Memory B cell (primary cell): Measurements from ENCODE around the gene CNTNAP3.
"Not testable (repeated sequence)": the region's sequence is repeated elsewhere in the genome, so short reads cannot be mapped to it uniquely, and the experiment has no call there.

ENCODE experiments used
- ATAC-seq: fragments of 150-1000 bp; cut with Tn5 transposase; 2 replicates; pipeline ENCODE4 v1.10.0; 2021; ENCODE audit warnings: low read depth, mild to moderate bottlenecking, moderate library complexity
- DNase-seq, 2 donors: peaks; one replicate each; pipeline ENCODE4 v3.0.0; 2022; ENCODE audit warnings: low spot score in 2 of 2
- H3K27ac Mint-ChIP-seq: one replicate; pipeline ENCODE4 v1.8.0; 2022; ENCODE audit warnings: mild to moderate bottlenecking, moderate library complexity, mixed read lengths
- H3K27me3 Mint-ChIP-seq: one replicate; pipeline ENCODE4 v1.8.0; 2022; ENCODE audit warnings: mixed read lengths
- H3K36me3 Mint-ChIP-seq: one replicate; pipeline ENCODE4 v1.8.0; 2022; ENCODE audit warnings: mild to moderate bottlenecking, mixed read lengths
- H3K4me1 Mint-ChIP-seq: one replicate; pipeline ENCODE4 v1.8.0; 2022; ENCODE audit warnings: mixed read lengths
- H3K4me3 Mint-ChIP-seq: one replicate; pipeline ENCODE4 v1.8.0; 2022; ENCODE audit warnings: mild to moderate bottlenecking, moderate library complexity, mixed read lengths
- H3K9me3 Mint-ChIP-seq: one replicate; pipeline ENCODE4 v1.8.0; 2022; ENCODE audit warnings: mixed read lengths

Gene CNTNAP3

GRCh38 chr9:39038221-39038620 is 249.7 kb downstream of the CNTNAP3 start:
- H3K36me3 Mint-ChIP-seq, ATAC-seq, H3K27me3 Mint-ChIP-seq, H3K4me1 Mint-ChIP-seq, DNase-seq, H3K9me3 Mint-ChIP-seq, H3K4me3 Mint-ChIP-seq, H3K27ac Mint-ChIP-seq: not testable (repeated sequence)

GRCh38 chr9:39033849-39034248 is 254.1 kb downstream of the CNTNAP3 start:
- ATAC-seq, H3K4me1 Mint-ChIP-seq, H3K27ac Mint-ChIP-seq, H3K4me3 Mint-ChIP-seq, H3K27me3 Mint-ChIP-seq, H3K9me3 Mint-ChIP-seq, DNase-seq, H3K36me3 Mint-ChIP-seq: not testable (repeated sequence)

- H3K27me3 Mint-ChIP-seq, ATAC-seq, H3K36me3 Mint-ChIP-seq, H3K27ac Mint-ChIP-seq, DNase-seq, H3K9me3 Mint-ChIP-seq, H3K4me1 Mint-ChIP-seq, H3K4me3 Mint-ChIP-seq: not testable (repeated sequence)
These were observed 257.6 kb downstream of the CNTNAP3 start for GRCh38 chr9:39030204-39031019.

- not testable (repeated sequence) for H3K4me1 Mint-ChIP-seq, H3K36me3 Mint-ChIP-seq, H3K4me3 Mint-ChIP-seq, H3K27ac Mint-ChIP-seq, DNase-seq, H3K27me3 Mint-ChIP-seq, ATAC-seq, H3K9me3 Mint-ChIP-seq
These were observed 259.1 kb downstream of the CNTNAP3 start for GRCh38 chr9:39028855-39029254.

- not testable (repeated sequence) for H3K9me3 Mint-ChIP-seq, DNase-seq, H3K4me1 Mint-ChIP-seq, H3K36me3 Mint-ChIP-seq, H3K27me3 Mint-ChIP-seq, H3K27ac Mint-ChIP-seq, H3K4me3 Mint-ChIP-seq, ATAC-seq
These were observed 259.8 kb downstream of the CNTNAP3 start for GRCh38 chr9:39028168-39028567.

- ATAC-seq, H3K4me3 Mint-ChIP-seq, H3K27me3 Mint-ChIP-seq, H3K27ac Mint-ChIP-seq, H3K36me3 Mint-ChIP-seq, H3K4me1 Mint-ChIP-seq, DNase-seq, H3K9me3 Mint-ChIP-seq: not testable (repeated sequence)
These were observed 261.9 kb downstream of the CNTNAP3 start for GRCh38 chr9:39025911-39026588.
